Ovary (tissue), 3 donors: ENCODE measurements around the gene C17orf114.

Experiments used
- CTCF ChIP-seq, 3 donors: fragments of 450-650 bp in 2 of 3; fragments of 200-600 bp in 1 of 3; IDR thresholded peaks; one replicate each; pipeline versions ENCODE4 v1.5.1 to v1.8.0; 2016 to 2022; ENCODE audit warnings: antibody characterized with exemption in 3 of 3, mild to moderate bottlenecking in 1 of 3
- POLR2A ChIP-seq: fragments of 450-650 bp; IDR thresholded peaks from one replicate; pipeline ENCODE4 v1.6.1; 2017; ENCODE audit warnings: antibody characterized with exemption, mild to moderate bottlenecking, moderate library complexity
- donor health status: DM: no; HTN: no; CAD: no.

GRCh38 chr17:4851084-4851483 is 49.0 kb upstream of the C17orf114 start:
- TF ChIP-seq CTCF (IDR thresholded peaks at IDR 0.05) (no peak), POLR2A (no peak)
